Glomerular visceral epithelial cell (primary cell): Measurements from ENCODE around the gene RAD9A.

Experiments
- DNase-seq: peaks from one replicate; pipeline ENCODE4 v3.0.0-alpha.2; 2016; ENCODE audit errors: extremely low spot score

RAD9A gene

GRCh38 chr11:67374571-67375281, 17.1 kb upstream of the RAD9A start:
- peak; percentile 86 for DNase-seq

DNA sequence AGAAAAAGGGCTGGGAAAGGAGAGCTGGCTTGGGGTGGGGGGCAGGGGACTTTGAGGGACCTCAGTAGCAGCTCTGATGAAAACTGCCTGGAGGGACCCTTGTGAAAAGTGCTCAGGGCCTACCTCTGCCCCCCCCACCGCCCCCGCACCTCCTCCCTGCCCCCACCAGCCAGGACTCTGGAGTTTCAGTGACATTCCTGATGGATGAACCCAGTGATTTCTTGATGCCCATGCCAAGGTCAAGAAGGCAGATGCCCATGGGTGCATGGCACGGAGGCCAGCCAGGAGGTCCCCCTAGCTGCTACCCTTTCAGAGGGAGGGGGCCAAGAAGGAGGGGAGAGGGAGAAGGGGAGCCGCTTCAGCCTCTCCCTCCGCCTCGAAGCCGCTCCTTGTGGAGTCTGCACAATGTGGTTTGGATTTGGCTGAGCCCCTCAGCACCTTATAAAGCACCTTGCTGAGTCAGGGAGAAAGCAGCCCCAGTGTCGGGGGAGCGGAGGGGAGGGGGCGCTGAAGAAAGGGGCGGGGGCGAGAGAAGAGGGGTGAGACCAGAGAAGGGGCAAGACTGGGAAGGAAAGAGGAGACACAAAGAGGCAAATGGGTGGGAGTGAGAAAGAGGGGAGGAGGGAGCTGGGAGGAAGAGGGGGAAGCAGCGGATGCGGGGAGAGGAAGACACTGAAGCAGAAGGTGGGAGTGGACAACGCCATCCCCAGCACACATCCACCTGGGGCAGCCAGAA, 16.3 kb upstream of the RAD9A start:
- DNase-seq = peak; percentile 50

- no peak for DNase-seq
These were observed 15.5 kb upstream of the RAD9A start for GRCh38 chr11:67376063-67376820.

GRCh38 chr11:67376873-67377808, 14.6 kb upstream of the RAD9A start:
- DNase-seq = no peak

DNA sequence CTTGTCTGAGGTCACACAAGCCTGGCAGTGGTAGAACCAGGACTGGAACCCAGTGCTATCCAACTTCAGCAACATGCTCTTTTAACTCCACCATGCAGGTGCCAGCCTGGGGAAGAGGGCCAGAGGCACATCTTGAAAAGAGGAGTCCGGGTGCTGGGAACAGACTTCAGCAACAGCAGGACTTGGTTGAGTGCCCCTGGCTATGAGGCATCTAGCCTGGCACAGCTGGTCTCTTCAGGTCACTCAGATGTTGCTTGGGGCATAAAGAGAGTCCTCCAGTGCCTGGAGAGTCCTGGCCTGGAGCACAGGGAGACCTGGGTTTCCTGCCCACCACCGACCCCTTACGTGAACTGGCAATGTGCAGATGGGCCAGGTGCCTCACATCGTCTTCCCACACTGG, 13.2 kb upstream of the RAD9A start:
- DNase-seq = no peak

DNA sequence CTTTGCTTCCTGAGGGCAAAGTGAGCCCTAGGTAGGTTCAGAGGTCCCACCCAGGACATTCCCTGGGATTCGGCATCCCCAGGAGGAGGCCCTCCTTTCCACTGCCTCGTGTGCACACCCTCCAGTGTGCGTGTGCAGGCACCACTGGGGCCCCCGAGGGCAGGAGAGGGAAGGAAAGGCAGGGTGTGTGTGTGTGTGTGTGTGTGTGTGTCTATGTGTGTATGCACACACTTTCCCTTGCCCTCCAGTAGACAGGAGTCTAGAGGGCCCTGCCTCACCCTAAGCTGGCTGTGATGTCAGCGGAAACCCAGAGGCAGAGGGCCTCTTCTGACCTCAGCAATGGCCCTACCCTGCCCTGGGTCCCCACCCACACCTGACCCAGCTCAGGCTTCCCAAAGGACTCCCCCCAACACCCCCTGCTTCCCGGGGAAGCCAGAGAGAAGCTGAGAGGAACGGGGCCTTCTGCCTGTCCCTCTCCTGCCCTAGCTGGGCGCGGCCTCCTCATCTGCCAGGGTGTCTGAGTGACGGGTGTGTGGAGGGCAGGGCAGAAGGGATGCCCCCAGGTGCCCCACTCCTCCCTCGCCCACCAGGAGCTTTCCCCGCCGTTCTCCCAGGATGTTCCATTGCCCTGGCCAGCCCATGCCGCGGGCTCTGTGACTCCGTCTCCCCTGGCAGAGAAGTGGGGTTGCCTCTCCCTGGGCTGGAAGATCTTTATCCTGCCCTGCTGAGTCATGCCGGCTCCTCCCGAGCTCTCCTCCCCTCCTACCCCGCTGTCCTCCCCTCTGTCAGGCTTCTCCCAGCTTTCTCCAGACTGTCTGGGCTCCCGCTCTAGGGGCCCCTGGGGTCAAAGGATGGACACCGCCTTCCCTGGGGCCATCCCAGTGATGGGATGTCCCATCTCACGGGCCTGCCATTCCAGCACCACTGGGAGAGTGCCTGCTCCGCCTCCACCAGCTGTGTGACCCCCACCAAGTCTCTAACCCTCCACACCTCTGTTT, 12.4 kb upstream of the RAD9A start:
- no peak for DNase-seq

- no peak for DNase-seq
These were observed 10.4 kb upstream of the RAD9A start for GRCh38 chr11:67381244-67381972.

- peak; percentile 79 for DNase-seq
These were observed 9.3 kb upstream of the RAD9A start for GRCh38 chr11:67382276-67383136.

DNA sequence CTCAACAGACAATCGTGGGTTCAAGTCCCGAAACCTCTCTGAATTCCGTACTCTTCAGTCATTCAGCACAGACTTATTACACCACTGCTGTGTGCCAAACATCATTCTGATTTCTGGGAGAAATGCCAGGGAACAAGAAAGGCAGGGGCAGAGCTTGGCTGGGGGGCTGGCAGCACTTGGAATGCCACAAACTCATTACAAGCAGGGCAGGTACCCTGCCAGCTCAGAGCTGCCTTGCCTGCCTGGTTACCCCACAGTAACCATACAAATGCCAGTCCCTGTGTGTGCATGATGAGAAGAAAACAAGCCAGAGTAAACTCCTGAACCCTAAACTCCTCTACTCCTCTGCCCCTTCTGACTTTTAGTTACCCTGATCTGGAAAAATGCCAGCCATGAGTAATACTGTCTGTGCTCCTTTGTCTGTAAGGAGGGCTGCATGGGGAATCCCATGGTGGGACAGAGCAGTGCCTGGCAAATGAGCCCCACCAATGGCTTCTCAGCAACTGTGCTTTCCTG, 6.9 kb upstream of the RAD9A start:
- DNase-seq = peak; percentile 86

DNA sequence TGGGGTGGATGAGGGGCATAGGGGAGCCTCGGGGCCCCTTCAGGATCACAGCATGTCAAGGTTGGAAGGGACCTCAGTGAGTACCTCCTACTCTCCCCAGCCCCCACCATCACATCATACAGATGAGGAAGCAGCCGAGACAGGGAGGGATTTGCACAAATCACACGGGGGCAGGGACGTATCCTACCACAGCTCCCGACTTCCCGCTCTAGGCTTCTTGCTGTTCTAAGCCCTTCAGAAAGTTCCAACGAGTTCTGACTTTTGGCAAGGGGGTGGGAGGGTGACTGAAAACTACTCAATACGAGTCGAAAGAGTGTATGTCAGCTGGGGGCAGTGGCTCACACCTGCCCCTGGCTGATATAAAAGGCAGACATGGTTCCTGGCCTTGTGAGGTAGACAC, 4.7 kb upstream of the RAD9A start:
- no peak for DNase-seq

DNA sequence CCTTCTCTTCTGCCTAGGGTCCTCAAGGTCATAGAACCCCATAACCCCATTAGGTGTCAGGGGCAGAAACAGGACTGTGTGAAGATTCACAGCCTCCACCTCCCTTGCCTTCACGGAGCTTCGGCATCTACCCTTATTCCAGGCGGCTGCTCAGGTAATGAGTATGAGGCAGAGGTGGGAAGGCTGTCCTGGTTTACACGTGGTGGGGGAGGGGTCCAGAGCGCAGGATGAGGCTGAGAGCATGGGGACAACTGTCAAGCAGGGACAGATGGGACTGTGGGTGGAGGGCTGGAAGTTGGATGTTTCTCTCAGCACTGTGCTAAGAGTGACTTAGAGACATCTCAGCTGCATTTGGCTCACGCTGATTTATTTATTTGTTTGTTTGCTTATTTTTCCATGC, 4.3 kb upstream of the RAD9A start:
- no peak for DNase-seq

GRCh38 chr11:67389477-67389876, 2.3 kb upstream of the RAD9A start:
- no peak for DNase-seq

- DNase-seq = no peak
These were observed 861 bp upstream of the RAD9A start for GRCh38 chr11:67390947-67391303.

DNA sequence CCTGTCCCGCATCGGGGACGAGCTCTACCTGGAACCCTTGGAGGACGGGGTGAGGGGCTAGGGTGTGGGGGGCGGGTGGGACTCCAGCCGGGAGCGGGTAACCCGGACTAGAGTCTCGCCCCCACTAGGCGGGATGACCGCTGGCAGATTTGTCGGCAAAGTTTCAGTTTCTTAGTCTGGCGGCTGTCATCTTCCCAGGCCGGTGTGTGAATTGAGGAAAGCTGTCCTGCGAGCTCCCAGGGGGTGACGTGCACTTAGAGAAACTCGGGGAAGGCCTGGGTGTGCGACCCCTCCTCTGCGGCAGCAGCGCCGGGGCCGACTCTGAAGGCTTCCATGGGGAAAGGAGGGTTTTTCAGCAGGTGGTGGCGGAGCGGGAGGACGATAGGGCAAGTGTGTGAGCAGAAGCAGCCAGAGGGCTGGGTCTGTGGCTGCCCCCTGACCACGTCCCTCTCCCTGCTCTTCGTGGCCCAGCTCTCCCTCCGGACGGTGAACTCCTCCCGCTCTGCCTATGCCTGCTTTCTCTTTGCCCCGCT, 463 bp downstream of the RAD9A start:
- DNase-seq = no peak

GRCh38 chr11:67393437-67393836, 1.7 kb downstream of the RAD9A start:
- no peak for DNase-seq

DNA sequence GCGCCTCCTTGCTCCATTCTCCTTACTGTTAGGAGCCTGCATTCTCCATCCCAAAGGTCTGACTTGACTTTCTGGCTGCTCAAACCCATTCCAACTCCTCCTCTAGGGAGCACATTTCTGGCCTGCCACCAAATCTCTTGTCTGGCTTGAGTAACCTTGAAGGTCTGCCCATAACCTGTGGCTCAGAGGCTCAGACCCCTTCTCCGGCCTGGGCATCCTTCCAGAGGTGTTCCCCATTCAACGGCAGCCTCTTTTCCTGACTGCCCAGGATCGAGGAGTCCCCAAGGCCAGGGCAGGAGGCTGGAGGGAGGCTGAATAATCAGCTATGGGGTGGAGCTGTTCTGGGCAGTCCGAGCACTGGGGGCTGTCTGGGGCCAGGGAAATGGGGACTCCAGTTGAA, 2.2 kb downstream of the RAD9A start:
- no peak for DNase-seq

GRCh38 chr11:67395555-67396258, 3.9 kb downstream of the RAD9A start:
- DNase-seq = no peak

DNA sequence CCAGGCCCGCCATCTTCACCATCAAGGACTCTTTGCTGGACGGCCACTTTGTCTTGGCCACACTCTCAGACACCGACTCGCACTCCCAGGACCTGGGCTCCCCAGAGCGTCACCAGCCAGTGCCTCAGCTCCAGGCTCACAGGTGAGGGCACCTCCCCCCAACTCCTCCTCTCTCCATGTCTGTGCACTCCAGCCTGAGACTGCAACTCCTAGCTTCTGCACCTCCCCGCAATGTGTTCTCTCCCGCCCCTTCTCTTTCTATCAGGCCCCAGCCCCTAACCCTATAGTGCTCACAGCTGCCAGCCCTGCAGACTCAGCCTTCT, 4.4 kb downstream of the RAD9A start:
- DNase-seq = no peak
